Sigmoid colon (tissue), 4 donors: Measurements from ENCODE around the gene UGT1A1.

Experiments used
- POLR2A ChIP-seq, 2 donors: fragments of 450-650 bp; IDR thresholded peaks; one replicate each; pipeline ENCODE4 v1.6.1; 2016; ENCODE audit warnings: antibody characterized with exemption in 2 of 2, mild to moderate bottlenecking in 2 of 2, moderate library complexity in 2 of 2
- POLR2AphosphoS5 ChIP-seq, 4 donors: sonication (generic); formaldehyde crosslinking; IDR thresholded peaks; one replicate each; pipeline ENCODE4 v1.6.1; 2017; ENCODE audit warnings: antibody characterized with exemption in 4 of 4
- TF ChIP-seq, protein P1 (sequence below), 4 experiments: fragments of 450-650 bp in 3 of 4; fragments of 200-600 bp in 1 of 4; IDR thresholded peaks; one replicate each; pipeline ENCODE4 v1.5.1; 2016 to 2019; ENCODE audit warnings: antibody characterized with exemption in 4 of 4, mild to moderate bottlenecking in 3 of 4, moderate library complexity in 2 of 4

DNA sequence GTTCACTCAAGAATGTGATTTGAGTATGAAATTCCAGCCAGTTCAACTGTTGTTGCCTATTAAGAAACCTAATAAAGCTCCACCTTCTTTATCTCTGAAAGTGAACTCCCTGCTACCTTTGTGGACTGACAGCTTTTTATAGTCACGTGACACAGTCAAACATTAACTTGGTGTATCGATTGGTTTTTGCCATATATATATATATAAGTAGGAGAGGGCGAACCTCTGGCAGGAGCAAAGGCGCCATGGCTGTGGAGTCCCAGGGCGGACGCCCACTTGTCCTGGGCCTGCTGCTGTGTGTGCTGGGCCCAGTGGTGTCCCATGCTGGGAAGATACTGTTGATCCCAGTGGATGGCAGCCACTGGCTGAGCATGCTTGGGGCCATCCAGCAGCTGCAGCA, at the start of gene UGT1A1:
- TF ChIP-seq, protein P1, sequence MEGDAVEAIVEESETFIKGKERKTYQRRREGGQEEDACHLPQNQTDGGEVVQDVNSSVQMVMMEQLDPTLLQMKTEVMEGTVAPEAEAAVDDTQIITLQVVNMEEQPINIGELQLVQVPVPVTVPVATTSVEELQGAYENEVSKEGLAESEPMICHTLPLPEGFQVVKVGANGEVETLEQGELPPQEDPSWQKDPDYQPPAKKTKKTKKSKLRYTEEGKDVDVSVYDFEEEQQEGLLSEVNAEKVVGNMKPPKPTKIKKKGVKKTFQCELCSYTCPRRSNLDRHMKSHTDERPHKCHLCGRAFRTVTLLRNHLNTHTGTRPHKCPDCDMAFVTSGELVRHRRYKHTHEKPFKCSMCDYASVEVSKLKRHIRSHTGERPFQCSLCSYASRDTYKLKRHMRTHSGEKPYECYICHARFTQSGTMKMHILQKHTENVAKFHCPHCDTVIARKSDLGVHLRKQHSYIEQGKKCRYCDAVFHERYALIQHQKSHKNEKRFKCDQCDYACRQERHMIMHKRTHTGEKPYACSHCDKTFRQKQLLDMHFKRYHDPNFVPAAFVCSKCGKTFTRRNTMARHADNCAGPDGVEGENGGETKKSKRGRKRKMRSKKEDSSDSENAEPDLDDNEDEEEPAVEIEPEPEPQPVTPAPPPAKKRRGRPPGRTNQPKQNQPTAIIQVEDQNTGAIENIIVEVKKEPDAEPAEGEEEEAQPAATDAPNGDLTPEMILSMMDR (IDR thresholded peaks at IDR 0.05): no peak
- no peak for TF ChIP-seq POLR2A (IDR thresholded peaks at IDR 0.05)
- TF ChIP-seq POLR2AphosphoS5 (IDR thresholded peaks at IDR 0.05): no peak
